Measurements from ENCODE around the gene DFFA.

DFFA gene, protein sequence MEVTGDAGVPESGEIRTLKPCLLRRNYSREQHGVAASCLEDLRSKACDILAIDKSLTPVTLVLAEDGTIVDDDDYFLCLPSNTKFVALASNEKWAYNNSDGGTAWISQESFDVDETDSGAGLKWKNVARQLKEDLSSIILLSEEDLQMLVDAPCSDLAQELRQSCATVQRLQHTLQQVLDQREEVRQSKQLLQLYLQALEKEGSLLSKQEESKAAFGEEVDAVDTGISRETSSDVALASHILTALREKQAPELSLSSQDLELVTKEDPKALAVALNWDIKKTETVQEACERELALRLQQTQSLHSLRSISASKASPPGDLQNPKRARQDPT

DNA sequence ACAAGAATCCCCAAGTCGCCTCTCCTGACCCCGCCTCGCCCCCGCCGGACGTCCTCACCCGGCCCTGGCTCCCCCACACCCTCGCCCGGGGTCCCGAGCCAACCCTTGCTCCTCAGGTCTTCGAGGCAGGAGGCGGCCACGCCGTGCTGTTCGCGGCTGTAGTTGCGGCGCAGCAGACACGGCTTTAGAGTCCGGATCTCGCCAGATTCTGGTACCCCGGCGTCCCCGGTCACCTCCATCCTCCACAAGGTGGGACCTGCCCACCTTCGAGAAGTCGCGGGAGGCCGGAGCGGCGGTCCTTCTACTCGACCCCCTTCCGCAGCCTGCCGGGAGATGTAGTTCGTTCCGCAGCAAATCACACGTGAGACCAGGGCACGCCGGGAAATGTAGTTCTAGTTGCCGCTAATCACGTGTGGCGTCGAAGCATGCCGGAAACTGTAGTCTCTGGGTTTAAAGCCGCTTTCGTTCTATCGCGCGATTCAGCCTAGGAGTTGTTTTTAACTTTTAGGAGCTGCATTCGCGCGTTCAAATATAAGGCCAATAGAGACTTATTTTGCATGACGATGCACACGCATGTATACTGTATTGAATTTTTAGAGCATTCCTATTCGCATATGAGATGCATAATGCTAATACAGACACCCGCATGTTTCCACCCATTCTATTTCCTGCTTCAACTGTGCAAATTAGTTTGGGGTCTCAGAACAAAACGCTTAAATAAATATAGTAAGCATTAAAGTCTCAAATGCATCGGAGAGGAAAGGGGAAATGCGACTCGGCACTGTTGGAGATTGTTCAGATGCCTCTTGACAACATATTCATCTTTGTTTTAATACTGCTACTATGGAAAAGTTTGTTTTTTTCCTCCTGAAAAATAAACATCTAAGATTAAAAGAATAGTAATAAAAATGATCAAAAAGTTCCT, at the start of gene DFFA:
TSS of gene DFFA (minus strand) at position 310 of the 925 bp plus-strand sequence. CDS start at position 239, 71 bp downstream.
- H3K9ac ChIP-seq (ENCODE audit: low read depth, low read length), result peak within 1 kb of the TSS; percentile 95
- peaks cover 13% of the 10 kb centered on the region for H3K36me3 ChIP-seq (ENCODE audit: insufficient read depth, low read length)
- peaks cover 5% of the 10 kb centered on the region for H3K4me1 ChIP-seq (ENCODE audit: insufficient read depth, low read length)
- H3K9me3 ChIP-seq (ENCODE audit: control insufficient read depth, insufficient read depth, low read length), result no peaks in the 10 kb centered on the region

DNA sequence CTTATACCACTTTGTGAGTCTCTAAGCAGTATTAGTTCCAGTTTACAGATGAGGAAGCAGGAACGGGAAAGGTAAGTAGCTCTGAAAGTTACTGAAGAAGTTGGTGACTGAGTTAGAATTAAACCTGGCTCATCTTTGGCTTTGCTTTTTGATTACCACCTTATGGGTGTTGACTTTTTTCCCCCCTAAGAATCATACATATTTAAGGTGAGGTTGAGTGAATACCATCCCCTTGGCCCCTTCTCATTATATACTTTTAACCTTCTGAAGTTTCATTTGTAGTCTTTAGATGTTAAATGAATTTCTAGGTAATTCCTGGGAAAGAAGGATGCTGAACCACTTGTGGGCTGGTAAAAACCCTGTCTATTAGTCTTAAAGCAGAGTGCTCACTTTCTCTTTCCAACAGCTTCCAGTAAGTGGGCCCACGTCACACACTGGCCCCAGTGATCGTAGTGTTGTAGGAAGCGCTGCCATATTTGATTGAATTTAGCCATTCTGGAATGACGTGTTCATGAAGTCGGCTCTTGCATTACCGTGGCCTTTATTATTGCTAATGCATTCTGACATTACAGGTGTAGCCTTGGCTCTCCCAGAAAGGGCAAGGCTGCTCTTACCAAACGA, 49.3 kb upstream of the DFFA start:
- Histone ChIP-seq H3K9me3 (ENCODE audit: control insufficient read depth, insufficient read depth, low read length) (no peaks in the 10 kb centered on the region), H3K4me1 (ENCODE audit: insufficient read depth, low read length) (peaks cover 14% of the 10 kb centered on the region), H3K9ac (ENCODE audit: low read depth, low read length) (no peak overlapping the region), H3K36me3 (ENCODE audit: insufficient read depth, low read length) (no peaks in the 10 kb centered on the region)

DNA sequence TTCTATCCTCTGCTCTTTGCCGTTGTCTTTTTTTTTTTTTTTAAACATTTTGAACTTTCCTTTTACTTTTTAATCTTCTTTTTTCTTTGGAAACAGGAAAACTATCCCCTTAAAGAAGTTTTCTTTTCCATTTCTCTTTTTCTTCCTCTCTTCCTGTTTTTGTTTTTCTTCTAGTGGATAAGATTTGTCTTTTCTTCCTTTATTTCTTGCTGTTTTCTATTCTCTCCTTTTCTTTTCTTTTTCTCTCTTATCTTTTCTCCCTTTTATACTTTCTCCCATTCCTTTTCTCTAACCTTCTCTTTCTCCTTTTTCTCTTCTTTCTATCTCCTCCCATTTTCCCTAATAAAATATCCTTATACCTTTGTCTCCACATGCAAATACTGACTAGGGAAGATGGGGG, 48.6 kb upstream of the DFFA start:
- Histone ChIP-seq H3K9ac (ENCODE audit: low read depth, low read length) (no peak overlapping the region), H3K36me3 (ENCODE audit: insufficient read depth, low read length) (no peaks in the 10 kb centered on the region), H3K9me3 (ENCODE audit: control insufficient read depth, insufficient read depth, low read length) (no peaks in the 10 kb centered on the region), H3K4me1 (ENCODE audit: insufficient read depth, low read length) (peaks cover 17% of the 10 kb centered on the region)

DNA sequence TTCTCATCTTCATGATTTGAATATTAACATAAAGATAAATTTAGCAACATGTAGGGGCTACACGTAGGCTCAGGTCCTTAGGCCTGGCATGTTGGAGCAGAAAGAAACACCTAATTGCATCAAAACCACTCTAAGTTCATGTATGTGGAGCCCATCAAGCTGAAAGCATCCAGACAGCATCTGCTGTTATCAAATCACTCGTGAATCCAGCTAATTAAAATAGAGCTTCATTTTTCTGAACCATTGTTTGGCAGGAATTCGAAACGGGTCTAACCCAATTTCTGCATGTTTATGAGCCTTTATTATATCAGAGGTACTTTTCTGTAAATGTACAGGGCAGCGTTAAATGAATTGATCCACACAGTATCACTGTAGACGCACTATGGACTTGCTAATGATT, 48.2 kb upstream of the DFFA start:
- Histone ChIP-seq H3K36me3 (ENCODE audit: insufficient read depth, low read length) (no peaks in the 10 kb centered on the region), H3K9ac (ENCODE audit: low read depth, low read length) (no peak overlapping the region), H3K9me3 (ENCODE audit: control insufficient read depth, insufficient read depth, low read length) (no peaks in the 10 kb centered on the region), H3K4me1 (ENCODE audit: insufficient read depth, low read length) (peaks cover 17% of the 10 kb centered on the region)

DNA sequence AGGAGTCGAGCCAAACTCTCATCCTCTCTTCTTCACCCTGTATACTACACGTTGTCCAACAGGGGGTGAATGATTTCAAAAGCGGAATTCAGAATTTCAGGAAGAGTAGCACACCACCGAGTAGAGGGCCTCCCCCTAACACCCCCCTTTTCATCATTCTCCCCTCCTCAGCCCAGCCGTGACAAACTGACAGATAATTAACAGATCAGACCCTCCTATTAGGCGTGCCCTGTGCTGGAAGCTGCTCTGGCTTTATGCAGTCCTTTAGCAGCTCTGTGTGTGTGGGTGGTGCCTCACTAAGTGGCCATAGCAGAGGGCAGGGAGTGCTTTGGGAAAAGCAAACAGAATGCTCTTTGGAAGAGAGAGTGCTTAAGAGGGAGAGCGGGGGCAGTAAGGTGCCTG, 46.7 kb upstream of the DFFA start:
- Histone ChIP-seq H3K36me3 (ENCODE audit: insufficient read depth, low read length) (no peaks in the 10 kb centered on the region), H3K9ac (ENCODE audit: low read depth, low read length) (no peak overlapping the region), H3K9me3 (ENCODE audit: control insufficient read depth, insufficient read depth, low read length) (no peaks in the 10 kb centered on the region), H3K4me1 (ENCODE audit: insufficient read depth, low read length) (peaks cover 27% of the 10 kb centered on the region)

DNA sequence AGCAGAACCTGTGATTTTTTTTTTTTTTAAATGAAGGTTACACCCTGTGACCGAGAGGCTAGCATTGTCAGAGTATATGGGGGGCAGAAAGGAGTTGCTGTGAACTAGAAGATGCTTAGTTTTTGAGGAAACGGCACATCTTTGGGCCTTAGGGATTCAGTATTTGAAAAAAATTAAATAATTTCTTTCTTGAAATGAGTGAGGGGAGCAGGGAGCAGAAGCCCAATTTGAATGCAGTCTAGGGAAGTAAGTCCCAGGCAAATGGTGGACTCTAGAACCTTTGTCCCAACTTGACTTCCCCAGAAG, 45.3 kb upstream of the DFFA start:
- no peaks in the 10 kb centered on the region for H3K36me3 ChIP-seq (ENCODE audit: insufficient read depth, low read length)
- H3K9ac ChIP-seq (ENCODE audit: low read depth, low read length), result no peak overlapping the region
- peaks cover 25% of the 10 kb centered on the region for H3K4me1 ChIP-seq (ENCODE audit: insufficient read depth, low read length)
- H3K9me3 ChIP-seq (ENCODE audit: control insufficient read depth, insufficient read depth, low read length), result no peaks in the 10 kb centered on the region

DNA sequence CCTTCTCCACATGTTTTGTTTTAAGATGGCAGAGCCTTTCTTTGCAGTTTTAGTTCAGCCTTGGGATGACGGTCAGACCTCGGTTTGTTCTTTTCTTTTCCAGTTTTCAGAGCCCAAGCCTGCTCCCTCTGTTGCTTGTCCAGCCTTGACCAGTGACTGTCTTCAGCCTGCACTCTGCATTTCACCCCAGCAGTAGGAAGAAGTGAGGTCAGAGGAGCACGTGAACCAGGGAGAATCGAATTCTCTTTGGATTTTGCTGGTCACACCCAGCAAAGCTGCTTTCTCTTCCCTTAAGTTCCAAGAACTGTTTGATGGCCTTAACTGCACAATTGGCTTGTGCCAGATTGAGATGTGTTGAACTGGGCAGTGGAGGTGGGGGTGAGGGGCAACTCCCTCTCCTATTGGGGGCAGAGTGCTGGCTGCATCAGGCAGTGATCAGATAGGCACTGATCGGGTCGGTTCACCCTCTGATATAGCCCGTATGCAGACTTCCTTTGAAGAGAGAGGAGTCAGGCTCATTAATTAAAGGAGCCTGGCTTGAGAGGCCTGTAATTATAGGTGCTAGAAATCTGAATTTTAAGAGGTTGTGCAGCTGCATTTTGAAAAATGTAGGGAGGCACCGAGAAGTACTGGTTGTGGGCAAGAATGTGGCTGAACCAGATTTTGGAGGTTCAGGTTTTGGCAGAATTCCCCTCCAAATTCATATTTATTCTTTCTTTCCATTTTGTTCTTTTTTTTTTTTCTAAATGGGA, 44.8 kb upstream of the DFFA start:
- Histone ChIP-seq H3K9ac (ENCODE audit: low read depth, low read length) (no peak overlapping the region), H3K4me1 (ENCODE audit: insufficient read depth, low read length) (peaks cover 22% of the 10 kb centered on the region)

DNA sequence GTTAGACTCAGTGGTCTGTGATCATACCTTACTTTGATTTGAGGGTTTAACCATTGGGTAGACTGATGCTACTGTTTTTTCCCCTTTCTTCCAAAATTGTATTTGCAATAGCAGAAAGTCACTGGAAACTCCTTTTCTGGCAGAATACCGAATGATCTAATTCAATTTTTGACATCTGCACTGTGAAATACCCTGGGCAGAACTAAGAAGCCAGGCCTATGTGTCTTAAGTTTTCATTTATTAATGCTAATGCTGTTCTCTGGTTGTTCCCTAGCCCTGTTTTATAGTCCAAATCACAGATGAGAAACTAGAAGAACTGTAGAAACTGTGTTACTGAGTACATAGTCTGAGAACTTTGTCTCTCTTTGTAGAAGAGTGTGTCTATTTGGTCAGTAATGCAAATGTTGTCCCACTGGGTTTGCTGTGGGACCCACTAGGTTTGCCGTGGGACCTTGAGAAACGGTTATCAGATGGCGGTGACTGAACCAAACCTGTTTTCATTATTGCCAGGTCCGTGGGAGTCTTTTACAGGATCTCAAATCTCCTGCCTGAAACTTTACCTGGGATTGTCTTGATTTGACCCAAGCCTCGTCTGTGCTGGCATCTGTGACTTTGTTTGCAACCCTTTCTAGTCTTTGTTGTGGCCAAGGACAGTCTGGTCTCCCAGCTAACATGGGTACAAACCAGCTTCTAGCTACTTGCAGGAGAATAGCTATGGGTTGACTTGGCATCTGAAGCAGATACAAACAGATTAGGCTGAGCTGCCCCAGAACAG, 43.8 kb upstream of the DFFA start:
- Histone ChIP-seq H3K36me3 (ENCODE audit: insufficient read depth, low read length) (no peaks in the 10 kb centered on the region), H3K9ac (ENCODE audit: low read depth, low read length) (no peak overlapping the region), H3K4me1 (ENCODE audit: insufficient read depth, low read length) (peaks cover 22% of the 10 kb centered on the region), H3K9me3 (ENCODE audit: control insufficient read depth, insufficient read depth, low read length) (no peaks in the 10 kb centered on the region)

More for the DNA sequence above, 44.8 kb upstream of the DFFA start:
- no peaks in the 10 kb centered on the region for H3K36me3 ChIP-seq (ENCODE audit: insufficient read depth, low read length)
- no peaks in the 10 kb centered on the region for H3K9me3 ChIP-seq (ENCODE audit: control insufficient read depth, insufficient read depth, low read length)

DNA sequence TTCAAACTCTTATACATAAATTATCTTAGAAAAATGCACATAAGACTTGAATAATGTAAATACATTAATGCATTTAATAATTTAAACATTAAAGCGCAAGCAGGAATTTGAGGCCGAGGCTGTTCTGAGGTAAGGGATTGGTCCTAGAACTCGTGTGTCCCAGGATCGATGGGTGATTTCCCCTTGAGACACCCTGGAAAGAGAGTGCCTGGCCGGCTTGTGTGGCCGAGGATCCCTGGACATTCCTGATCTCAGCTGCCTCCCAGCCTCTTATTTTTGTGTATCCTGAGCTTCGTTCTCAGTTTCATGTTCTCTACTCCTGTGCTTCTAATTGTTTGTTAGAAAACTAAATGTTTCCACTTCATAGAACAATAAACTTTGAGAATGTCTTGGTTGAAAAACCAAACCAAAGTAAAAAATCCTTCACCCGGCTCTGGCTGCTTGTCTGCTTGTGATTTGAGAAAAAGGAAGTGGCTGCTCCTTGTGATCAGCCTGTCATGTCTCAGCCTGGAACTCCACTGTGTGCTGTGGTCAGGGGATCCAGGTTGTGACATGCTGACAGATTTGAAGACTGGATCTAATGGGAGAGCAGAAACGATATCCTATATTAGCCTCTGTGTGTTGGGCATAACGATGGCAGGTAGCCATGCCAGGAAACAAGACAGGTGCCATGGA, 43.1 kb upstream of the DFFA start:
- H3K9ac ChIP-seq (ENCODE audit: low read depth, low read length), result no peak overlapping the region
- no peaks in the 10 kb centered on the region for H3K9me3 ChIP-seq (ENCODE audit: control insufficient read depth, insufficient read depth, low read length)
- no peaks in the 10 kb centered on the region for H3K36me3 ChIP-seq (ENCODE audit: insufficient read depth, low read length)
- peaks cover 27% of the 10 kb centered on the region for H3K4me1 ChIP-seq (ENCODE audit: insufficient read depth, low read length)

DNA sequence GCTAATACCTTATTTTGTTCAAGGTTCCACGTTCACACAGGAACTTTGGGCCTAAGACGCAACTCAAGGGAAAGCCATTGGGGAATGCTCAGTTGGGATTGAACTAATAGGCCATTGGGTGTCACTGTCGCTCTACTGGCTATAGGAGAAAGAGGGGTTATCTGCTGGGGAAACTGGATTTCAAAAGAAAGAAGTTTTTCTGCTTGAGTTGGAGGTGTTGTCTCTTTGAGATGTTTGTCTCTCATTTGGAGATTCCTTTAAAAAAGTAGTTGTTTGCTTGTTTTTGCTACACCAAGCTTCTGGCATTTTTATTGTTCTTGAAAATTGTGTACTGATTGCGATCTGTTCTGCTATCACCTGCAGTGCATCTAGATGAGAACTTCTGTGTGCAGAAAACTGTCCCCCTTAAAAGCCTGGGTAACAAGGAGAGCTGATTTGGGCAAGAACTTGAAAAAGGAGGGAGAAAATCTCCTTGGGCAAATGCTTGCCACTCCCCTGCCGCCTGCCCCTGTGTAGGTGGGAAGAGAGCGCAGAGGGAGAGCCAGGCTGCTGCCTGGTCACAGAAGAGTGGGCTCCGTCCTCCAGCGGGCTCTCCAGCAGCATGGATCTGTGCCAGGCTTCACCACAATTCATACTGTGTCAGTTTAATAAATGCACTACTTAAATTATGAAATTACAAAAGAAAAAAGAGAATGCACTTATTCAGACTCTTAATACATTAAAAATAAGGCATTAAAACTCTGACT, 42.3 kb upstream of the DFFA start:
- Histone ChIP-seq H3K9ac (ENCODE audit: low read depth, low read length) (no peak overlapping the region), H3K36me3 (ENCODE audit: insufficient read depth, low read length) (no peaks in the 10 kb centered on the region), H3K4me1 (ENCODE audit: insufficient read depth, low read length) (peaks cover 35% of the 10 kb centered on the region)

DNA sequence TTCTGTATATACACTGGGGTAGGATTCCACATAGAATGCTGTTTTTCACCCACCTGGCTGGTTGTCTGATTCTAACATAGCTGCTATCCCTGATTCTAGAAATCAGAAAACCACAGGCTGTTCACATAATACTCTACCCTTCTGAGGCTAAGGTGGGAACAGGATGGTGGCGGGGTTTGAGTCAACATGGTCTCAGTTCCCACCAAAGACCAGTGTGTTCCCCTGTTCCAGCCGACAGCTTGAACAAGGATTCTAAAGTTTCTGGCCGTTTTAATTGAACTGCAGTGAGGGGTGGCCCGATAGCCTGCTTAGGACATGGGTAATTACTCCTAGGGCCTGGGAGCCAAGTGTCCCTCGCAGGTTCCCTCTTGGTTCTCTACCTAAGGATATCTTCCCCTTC, 40.9 kb upstream of the DFFA start:
- Histone ChIP-seq H3K36me3 (ENCODE audit: insufficient read depth, low read length) (no peaks in the 10 kb centered on the region), H3K9me3 (ENCODE audit: control insufficient read depth, insufficient read depth, low read length) (no peaks in the 10 kb centered on the region), H3K9ac (ENCODE audit: low read depth, low read length) (no peak overlapping the region), H3K4me1 (ENCODE audit: insufficient read depth, low read length) (peaks cover 42% of the 10 kb centered on the region)

More for the DNA sequence above, 42.3 kb upstream of the DFFA start:
- H3K9me3 ChIP-seq (ENCODE audit: control insufficient read depth, insufficient read depth, low read length), result no peaks in the 10 kb centered on the region

DNA sequence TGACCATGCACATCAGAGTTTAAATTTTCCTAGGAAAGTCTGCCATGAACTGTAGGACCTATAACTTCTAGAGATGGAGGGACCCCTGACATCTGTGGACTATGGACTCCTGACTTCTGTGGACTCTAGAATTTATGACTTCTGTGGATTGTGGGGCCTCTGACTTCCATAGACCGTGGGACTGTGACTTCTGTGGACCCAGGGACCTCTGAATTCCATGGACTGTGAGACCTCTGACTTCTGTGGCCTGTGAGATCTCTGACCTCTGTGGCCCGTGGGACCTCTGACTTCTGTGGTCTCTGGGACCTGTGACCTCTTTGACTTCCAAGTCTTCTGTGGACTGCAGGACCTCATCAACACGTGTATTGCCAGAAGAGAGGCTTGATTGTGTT, 39.2 kb upstream of the DFFA start:
- Histone ChIP-seq H3K4me1 (ENCODE audit: insufficient read depth, low read length) (peaks cover 40% of the 10 kb centered on the region), H3K9me3 (ENCODE audit: control insufficient read depth, insufficient read depth, low read length) (no peaks in the 10 kb centered on the region), H3K9ac (ENCODE audit: low read depth, low read length) (no peak overlapping the region), H3K36me3 (ENCODE audit: insufficient read depth, low read length) (no peaks in the 10 kb centered on the region)

All from ES-I3 (cell line).